ENCODE measurements around the gene HEATR9.
"Not testable (repeated sequence)": the region's sequence is repeated elsewhere in the genome, so short reads cannot be mapped to it uniquely, and the experiment has no call there.

Gene HEATR9, protein sequence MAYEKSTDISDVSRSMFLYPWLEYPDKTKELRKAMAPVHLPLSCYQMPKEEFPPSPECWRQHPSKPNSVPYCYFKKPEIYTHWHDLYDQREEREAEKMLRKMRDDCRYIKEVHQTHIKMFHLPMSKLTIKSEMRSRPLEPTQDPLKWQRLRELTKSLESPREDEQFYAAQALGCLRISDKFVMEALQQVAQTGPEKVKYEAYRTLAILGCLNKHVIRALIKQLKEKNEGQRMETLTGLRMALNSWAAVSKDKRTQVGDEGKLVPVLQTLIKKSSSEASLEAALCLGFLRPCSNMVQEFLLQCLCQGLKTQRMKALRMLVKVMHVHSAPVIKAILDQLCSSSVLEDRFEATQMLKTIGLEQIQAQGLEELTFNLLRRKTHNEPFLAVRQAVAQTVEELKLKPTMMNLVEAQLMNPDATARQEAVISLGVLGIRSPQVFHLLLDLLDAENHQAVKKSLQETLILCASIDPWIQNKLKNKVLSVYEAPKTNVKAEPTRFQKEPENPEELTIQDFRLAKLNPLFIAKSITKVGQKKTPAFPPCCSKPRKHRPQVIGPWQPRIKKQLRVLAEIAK

DNA sequence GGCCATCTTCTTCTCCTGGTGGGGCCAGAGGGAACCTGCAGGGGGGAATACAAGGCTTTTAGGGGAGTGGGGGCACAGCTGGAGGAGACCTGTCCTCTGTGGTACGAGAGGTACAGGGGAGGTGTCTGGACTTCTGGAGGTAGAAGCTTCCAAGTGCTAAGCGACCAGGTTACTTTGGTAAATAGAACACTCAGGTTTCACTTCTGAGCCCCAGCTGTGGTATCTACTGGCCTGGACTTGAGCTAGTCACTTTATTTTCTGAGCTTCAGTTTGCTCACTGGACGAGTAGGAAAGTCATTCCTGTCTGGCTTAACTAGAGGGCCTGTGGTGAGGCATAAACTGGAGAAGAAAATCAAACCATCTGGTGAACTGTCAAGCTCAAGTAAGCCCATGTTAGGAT, at the start of gene HEATR9:
Gene HEATR9, minus strand, starts transcription at position 155 of the 400 bp plus-strand sequence. Its CDS starts 149 bp downstream, at position 6.
- DNase-seq: no peak

DNA sequence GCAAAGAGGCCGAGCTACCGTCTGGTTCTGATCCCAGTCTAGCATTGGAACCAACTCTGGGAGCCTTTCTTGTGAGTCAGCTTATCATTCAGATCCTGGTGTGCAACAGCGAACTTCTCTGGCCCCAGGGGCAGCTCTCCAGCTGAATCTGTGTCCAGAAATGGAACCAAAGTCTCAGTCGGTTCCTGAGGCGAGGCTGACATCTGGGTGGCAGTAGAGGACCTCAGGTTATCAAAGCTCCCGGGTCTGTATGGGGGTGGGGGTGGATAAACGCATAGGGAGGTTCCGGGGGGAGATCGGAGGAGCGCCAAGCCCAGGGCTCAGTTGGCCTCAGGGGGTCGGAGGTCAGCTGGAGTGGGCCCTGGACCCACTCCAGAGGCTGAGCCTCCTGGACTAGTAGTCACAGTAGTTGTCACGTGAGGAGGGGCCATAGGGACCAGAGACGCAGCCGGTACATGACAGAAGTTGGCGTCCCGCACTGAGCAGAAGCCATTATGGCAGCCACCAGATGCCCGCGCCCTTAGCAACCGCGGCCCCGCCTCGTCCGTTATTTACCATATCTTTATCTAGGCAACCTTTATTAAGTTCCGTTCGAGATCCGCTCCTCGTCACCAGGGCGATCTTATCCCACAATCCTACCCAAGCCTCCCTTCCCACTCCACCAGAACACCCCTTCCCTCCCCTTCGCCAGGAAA, 49.0 kb upstream of the HEATR9 start:
- no peak for DNase-seq

DNA sequence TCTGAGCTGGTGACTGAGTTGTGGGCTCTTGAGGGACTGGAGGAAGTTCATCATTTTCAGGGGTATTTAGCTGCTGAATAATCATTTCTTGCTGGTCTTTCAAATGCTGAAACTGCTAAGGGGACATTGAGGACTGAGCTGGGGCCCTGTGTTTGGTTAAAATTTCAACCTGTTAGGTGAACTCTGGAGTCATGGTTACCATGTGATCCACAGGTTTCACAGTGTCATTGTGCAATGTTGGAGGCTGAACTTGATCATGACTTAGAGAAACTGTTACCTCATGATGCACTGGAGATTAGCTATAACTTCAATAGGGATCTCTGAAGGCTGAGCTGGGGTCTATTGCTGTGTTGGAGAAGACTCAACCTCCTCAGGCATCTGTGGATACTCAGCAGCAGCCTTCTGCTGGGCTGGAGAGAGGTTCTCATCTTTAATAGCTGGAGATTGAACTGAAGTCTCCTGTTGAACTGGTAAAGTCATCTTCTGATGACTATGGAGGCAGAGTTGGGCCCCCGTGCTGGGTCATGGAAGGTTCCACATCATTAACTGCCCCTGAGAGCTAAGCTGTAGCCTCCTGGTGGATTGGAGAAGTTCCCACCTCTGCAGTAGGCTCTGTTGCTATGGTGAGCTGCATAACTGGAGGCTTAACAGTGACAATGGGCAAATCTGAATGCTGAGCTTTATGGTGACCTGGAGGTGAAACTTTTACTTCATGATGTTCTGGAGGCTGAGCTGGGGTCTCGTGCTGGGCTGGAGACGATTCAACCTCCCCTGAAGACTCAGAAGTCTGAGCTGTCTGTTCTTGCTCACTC, 46.7 kb upstream of the HEATR9 start:
- DNase-seq: no peak

DNA sequence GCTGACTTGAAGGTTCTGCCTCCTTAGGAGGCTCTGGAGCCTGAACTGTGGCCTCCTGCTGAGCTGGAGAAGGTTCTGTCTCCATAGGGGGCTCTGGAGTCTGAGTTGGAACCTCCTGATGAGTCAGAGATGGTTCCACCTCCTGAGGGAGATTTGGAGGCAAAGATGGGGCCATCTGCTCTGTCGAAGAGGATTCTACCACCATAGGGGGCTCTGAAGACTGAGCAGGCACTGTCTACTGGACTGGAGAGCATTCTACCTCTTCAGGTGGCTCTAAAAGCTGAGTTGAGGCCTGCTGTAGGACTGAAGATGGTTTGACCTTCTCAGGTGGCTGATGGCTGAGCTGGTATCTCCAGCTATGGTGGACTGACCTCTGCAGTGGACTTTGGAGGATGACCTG, 45.7 kb upstream of the HEATR9 start:
- no peak for DNase-seq

DNA sequence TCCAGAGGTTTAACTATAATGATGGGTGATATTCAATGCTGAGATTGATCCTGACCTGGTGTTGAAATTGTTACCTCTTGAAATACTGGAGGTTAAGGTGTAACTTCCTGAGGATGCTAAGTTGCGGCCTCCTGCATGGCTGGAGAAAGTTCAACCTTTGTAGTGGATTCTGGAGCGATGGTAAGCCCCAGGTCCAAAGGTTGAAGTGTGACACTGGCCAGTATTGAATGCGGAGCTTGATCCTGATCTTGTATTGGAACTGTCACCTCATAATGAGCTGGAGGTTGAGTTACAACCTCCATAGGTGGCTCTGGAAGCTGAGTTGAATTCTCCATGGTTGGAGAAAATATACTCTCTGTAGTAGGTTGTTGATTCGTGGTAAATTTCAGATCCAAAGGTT, 44.9 kb upstream of the HEATR9 start:
- DNase-seq: no peak

DNA sequence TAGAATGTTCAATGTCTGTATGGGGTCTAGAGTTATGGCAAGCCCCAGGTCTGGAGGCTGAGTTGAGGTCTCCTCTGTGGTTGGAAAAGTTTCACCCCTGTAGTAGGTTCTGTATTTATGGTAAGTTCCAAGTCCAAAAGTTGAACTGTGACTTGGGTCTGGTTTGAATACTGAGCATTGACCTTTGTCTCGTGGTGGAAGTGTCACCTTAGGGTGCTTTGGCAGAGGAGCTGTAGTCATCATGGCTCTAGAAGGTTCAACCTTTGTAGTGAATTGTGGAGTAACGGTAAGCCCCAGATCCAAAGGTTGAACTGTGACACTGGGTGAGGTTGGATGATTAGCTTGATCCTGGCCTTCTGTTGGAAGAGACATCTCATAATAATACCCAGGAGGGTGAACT, 44.3 kb upstream of the HEATR9 start:
- DNase-seq: no peak

DNA sequence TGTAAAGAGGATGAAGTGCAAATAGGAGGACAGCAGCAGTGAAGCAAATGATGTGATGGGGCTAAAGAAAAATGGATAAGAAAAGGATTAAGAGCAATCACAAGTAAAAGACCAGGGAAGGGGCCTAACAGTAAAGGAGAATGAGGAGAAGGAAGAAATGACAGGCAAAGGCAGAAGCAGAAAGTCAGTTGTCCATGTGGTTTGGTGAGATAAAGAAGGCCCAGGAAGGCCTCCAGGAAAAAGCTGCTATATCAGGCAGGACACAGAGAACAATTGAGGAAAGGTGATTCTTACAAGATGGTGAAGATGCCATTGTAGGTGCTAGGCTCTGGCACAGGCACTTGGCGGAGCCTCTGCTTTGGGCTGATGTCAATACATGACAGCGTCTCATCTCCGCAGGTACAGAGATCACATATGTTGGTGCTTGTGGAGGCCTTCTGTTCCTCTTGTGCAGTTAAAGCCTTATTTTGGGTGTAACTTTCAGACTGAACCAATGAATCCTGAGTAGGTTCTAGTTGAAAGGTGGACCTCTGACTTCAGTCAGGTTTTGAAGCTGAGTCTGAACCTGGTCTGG, 43.7 kb upstream of the HEATR9 start:
- DNase-seq: no peak

DNA sequence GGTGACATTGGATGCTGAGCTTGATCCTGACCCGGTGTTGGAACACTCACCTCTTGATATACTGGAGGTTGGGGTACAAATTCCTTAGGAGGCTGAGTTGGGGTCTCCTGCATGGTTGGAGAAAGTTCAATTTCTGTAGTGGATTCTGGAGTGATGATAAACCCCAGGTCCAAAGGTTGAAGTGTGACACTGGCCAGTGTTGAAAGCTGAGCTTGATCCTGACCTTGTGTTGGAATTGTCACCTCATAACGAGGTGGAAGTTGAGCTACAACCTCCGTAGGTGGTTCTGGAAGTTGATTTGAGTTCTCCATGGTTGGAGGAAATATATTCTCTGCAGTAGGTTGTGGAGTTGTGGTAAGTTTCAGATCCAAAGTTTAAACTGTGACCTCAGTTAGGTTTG, 40.7 kb upstream of the HEATR9 start:
- no peak for DNase-seq

DNA sequence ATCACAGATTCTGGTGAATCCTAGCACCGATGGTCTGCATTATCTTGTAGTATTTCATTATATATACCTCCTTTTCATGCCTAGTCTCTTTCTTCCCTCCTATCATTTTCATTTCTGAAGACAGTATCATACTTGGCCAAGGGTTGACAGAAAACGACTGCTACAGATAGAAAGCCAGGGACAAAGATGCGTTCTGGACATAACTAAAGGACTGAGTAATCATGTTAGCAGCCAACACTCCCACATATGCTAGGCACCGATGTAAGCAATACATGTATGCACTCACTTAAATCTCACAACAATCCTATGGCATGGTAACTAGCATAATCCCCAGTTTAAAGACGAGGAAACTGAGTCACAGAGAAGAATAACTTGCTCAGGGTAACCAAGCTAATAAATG, 39.0 kb upstream of the HEATR9 start:
- DNase-seq: no peak

DNA sequence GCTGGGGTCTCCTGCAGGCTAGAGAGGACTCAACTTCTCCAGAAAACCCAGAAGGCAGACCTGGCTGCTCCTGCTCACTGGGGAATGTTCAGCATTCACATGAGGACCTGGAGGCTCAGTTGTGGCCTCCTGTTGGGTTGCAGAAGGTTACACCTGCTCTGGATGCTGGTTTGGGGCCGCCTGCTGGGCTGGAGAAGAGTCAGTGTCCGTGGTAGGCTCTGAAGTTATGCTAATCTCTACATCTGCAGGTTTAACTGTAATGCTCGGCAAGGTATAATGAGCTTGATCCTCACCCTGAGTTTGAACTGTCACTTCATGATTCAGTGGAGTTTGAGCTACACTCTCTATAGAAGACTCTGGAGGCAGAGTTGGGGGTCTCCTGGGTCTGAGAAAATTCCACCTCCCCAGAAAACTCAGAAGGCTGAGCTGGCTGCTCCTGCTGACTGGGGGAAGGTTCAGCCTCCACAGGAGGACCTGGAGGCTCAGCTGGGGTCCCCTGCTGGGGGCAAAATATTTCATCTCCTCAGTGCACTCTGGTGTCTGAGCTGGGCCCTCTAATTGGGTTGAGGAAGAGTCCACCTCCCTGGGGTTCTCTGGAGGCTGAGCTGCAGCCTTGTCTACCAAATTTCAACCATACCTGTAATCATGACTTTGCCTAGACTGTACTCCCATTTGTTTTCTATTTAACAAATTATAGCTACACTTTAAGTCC, 38.4 kb upstream of the HEATR9 start:
- DNase-seq: no peak

DNA sequence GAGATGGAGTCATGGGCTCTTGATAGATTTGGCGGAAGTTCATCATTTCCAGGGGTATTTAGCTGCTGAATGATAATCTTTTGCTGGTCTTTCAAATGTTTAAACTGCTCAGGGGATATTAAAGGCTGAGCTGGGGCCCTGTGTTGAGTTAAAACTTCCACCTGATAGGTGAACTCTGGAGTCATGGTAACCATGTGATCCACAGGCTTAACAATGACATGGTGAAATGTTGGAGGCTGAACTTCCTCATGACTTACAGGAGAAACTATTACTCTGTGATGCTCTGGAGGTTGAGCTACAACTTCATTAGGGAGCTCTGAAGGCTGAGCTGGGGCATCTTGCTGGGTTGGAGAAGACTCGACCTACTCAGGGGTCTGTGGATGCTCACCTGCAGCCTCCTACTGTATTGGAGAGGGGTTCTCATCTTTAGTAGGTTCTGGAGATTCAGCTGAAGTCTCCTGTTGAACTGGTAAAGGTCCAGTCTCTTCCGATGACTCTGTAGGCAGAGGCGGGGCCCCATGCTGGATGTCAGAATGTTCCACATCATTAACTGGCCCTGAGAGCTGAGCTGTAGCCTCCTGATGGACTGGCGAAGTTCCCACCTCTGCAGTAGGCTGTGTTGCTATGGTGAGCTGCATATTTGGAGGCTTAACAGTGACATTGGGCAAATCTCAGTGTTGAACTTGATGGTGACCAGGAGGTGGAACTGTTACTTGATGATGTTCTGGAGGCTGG, 37.7 kb upstream of the HEATR9 start:
- peak; percentile 11 for DNase-seq

DNA sequence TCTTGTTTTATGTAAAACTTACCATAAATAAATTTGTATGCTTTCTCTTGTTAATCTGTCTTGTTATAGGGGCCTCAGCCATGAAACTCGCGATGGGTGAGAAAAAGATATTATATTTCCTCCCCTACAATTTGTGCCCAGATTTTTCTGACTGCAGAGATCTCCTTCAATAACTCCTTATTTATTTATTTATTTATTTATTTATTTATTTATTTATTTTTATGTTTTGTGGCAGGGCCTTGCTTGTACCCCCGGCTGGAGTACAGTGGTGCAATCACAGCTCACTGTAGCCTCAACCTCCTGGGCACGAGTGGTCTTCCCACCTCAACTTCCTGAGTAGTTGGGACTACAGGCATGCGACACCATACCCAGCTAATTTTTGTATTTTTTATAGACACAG, 34.8 kb upstream of the HEATR9 start:
- DNase-seq: no peak

DNA sequence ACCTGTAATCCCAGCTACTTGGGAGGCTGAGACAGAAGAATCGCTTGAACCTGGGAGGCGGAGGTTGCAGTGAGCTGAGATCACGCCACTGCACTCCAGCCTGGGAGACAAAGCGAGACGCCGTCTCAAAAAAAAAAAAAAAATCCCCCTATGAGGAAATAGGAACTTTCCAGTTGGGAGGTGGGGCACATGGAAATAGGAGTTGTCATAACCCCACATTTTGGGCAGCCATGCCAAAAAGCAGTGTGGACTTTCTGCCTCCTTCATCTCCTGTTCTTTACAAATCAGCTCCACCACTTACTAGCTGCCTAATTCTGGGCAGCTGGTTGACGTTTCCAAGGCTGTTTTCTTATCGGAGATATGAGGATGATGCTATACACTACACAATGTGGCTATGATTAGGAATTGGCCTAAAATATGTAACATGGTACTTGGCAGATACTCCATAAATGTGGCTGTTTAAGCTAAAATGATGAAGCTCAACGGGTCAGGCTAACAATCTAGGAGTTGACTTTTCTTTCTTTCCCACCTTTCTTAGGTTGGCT, 33.0 kb upstream of the HEATR9 start:
- DNase-seq: peak; percentile 24

DNA sequence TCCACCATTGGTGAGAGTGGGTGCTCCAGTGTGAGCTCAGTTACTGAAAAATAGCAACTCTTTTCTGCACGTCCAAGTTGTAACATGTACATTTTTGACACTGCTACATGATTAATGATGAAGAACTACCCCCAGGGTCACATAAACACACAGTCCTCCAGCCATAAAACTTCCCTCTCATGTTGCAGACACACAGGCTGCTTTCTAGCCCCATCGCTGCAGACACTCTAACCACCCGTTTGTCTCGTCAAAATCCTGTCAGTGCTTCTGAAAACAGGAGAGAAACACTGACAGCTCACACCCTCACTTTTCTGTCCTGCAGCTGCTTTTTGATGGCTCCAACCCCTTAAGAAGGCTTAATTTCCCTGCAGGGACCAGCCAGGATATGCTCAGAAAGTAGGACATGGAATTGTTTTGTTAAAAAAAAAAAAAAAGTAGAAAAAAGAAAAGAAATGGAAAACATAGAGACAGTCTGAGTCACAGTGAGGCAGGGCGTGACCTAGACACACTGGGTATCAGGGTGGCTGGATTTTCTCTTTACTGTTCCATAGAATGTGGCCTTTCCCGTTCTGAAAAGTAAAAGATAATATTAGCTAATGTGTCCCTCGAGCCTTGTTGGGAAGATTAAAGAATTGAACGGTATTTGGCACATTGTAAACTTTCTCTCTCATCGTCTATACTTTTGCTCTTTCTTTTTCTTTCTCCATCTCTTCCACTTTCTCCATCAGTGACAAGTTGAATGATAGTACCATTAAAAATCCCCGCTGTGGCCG, 32.2 kb upstream of the HEATR9 start:
- DNase-seq: peak; percentile 46

DNA sequence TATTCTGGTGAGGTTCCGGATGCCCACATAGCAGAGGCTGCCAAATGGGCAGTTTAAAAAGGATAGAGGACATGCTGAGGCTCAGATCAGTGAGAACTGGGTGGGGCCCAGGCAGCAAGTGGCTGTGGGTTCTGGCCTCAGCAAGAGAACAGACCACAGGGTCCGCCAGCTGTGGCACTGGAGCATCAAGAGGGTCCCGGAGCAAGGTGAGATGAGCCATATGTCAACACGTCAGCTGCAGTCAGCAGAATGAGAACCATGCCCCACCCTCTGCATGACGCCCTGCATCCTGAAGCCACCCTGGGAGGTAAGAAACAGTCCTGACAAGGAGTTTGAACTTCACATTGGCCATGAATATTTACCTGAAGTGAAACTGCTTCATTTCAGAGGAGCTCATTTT, 31.6 kb upstream of the HEATR9 start:
- DNase-seq: no peak

DNA sequence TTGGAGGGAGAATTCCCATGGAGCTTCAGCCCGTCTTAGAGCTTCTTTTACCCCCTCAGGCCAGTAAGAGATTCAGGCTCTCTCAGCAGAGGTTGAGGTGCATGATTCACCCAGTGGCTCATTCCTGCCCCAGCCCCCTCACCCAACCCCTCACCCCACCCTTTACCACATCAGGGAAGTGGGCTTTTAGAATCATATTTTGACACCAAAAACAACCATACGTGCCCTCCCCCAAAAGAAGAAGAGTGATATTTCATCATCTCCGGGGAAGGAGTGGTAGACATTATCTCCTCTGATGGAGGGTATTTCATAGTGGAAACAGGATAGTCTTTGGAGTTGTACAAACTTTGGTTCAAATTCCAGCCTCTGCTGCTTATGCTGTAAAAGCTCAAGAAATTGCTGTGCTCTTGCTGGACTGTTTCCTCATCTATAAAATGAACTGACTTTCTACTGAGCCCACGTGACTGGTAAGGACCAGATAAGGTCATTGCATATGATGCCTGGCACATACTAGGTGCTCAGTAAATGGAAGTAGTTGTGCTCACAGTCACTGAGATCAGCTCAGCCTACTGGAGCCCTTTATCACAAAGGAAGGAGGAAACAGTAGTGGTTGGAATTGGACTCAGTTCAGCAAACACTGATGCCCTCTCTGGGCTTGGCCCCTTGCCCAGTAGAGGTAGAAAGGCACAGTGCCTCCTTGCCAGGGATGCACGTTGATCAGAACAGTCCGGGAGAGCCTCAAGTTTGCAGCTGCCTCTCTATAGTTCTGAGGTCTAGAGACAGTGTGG, 29.8 kb upstream of the HEATR9 start:
- DNase-seq: peak; percentile 21

DNA sequence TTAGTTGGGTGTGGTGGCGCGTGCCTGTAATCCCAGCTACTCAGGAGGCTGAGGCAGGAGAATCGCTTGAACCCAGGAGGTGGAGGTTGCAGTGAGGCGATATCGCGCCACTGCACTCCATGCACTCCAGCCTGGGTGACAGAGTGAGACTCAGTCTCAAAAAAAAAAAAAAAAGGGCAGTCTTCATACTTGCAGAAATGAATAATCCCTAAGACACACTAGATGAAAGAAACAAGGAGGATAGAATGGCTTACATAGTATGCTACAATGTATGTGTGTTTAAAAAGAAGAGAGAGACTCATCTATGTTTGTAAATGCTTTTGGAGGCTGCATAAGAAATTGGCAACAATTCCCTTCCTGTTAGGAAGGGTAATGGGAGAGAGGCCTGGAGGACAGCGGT, 29.1 kb upstream of the HEATR9 start:
- not testable (repeated sequence) for DNase-seq

DNA sequence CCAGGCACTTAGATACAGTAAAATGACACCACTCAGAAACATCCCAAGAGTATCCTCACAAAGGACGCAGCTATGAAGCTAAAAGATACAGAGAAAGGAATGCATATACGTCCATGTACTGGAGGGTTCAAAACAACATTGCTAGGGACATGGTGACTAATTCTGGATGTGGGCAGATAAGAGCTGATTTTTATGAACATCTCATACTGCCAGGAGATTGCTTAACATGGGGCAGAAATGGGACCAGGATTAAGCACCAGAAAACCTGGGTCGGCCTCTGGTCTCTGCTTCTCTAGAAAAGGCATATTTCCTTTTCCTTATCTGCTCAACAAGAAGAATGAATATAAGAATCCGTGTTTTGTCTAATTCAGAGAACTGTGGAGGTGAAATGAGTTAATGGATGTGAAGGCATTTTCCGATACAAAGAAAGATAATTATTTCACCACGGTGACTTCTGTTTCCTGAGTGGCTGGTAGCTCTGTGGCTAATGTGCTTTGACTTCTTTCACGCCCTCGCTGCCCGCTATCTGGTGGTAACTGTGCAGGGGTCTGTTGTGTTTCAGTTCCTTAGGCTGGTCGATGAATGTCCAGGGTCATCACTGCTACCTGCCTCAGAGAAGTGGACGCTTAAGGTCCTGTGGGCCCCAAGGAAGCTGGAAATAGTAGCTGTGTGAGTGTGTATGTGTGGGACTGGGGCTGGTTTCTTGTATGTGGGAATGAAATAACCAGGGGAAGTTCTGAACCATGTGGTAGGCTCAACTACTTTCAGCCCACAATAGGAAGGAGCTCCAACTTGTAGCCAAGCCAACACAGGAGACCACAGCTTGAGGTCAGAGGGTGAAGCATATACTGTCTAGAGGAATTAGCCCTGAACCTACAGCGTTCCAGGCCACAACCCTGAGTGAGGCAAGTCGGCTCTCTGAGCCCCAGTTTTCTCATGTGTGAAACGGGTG, 27.2 kb upstream of the HEATR9 start:
- DNase-seq: no peak

Measured in fibroblast of upper back skin (primary cell).